GM12801 (cell line): ENCODE results near the gene RRP1B.

ENCODE experiments used
- CTCF ChIP-seq: IDR thresholded peaks from one replicate; pipeline ENCODE4 v1.5.1; 2011; ENCODE audit warnings: control low read depth; ENCODE audit not compliant: insufficient read length; ENCODE audit errors: extremely low read depth

The RRP1B gene

GRCh38 chr21:43619856-43620255 lies 39.5 kb upstream of the RRP1B start:
- no peak for TF ChIP-seq CTCF

GRCh38 chr21:43622796-43623195 lies 36.6 kb upstream of the RRP1B start:
- no peak for TF ChIP-seq CTCF

- TF ChIP-seq CTCF, result no peak
Measured at GRCh38 chr21:43623588-43623987, 35.8 kb upstream of the RRP1B start.

- no peak for TF ChIP-seq CTCF
Measured at GRCh38 chr21:43624339-43624738, 35.0 kb upstream of the RRP1B start.

GRCh38 chr21:43626390-43626789 lies 33.0 kb upstream of the RRP1B start:
- no peak for TF ChIP-seq CTCF

GRCh38 chr21:43627527-43627926 lies 31.8 kb upstream of the RRP1B start:
- TF ChIP-seq CTCF, result no peak

- TF ChIP-seq CTCF, result no peak
Measured at GRCh38 chr21:43631411-43632107, 27.8 kb upstream of the RRP1B start.
